HFFc6 (cell line): ENCODE results near the gene KHNYN. TPM values are rescaled to one million over a fixed set of nuclear protein-coding genes. Genes with fewer than 3 reads are reported as not detected.
A peak's percentile ranks its signal among the peaks of the same experiment; 100 is the strongest.

Experiments
- DNase-seq: peaks from one replicate; pipeline ENCODE4 v3.0.0-alpha.2; 2018
- H3K27ac Mint-ChIP-seq: 2 replicates; pipeline ENCODE4 v1.8.0; 2020; ENCODE audit warnings: mild to moderate bottlenecking, mixed read lengths
- H3K27me3 Mint-ChIP-seq: 2 replicates; pipeline ENCODE4 v1.8.0; 2021; ENCODE audit warnings: mild to moderate bottlenecking, moderate library complexity, mixed read lengths; ENCODE audit not compliant: insufficient read depth
- H3K36me3 Mint-ChIP-seq: 2 replicates; pipeline ENCODE4 v1.8.0; 2021; ENCODE audit warnings: low read depth, mixed read lengths
- H3K4me1 Mint-ChIP-seq: 2 replicates; pipeline ENCODE4 v1.8.0; 2020; ENCODE audit warnings: low read depth, mixed read lengths
- H3K4me3 Mint-ChIP-seq: 2 replicates; pipeline ENCODE4 v1.8.0; 2020; ENCODE audit warnings: mild to moderate bottlenecking, moderate library complexity, mixed read lengths
- H3K9me3 Mint-ChIP-seq: 2 replicates; pipeline ENCODE4 v1.8.0; 2020; ENCODE audit warnings: mild to moderate bottlenecking, mixed read lengths
- total RNA-seq, 6 experiments: library from RNA; stranded (reverse); fragmentation: NEBNext Ultra II Directional; extraction: Animal tissue kit (Norgen Biotek cat#: 25700); gene quantifications; 2 replicates in 1 of 6; 3 replicates in 5 of 6; pipeline ENCODE4 v1.2.3, GENCODE V29; 2021
- TF ChIP-seq, protein P1 (sequence below): fragments of 200-600 bp; sonication (generic); IDR thresholded peaks from 2 replicates; pipeline ENCODE4 v1.5.0; 2021; ENCODE audit warnings: antibody characterized with exemption, mild to moderate bottlenecking

Gene KHNYN
- total RNA-seq, 6 experiments from 2014 or later = 25.4 to 29.2 (median 28.0) TPM

DNA sequence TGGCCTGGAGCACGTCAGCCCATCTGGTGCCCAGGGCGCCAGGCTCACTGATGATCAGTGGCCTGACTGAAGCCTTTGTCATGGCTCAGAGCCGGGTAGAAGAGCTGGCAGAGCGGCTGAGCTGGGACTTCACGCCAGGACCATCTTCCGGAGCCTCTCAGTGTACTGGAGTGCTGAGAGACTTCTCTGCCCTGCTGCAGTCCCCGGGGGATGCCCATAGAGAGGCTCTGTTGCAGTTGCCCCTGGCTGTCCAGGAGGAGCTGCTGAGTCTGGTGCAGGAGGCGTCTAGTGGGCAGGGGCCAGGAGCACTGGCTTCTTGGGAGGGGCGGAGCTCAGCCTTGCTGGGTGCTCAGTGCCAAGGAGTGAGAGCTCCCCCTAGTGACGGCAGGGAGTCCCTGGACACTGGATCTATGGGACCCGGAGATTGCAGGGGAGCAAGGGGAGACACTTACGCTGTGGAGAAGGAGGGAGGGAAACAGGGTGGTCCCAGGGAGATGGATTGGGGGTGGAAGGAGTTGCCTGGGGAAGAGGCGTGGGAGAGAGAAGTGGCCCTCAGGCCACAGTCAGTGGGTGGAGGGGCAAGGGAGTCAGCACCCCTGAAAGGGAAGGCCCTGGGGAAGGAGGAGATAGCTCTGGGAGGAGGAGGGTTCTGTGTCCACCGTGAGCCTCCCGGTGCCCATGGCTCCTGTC, 2.0 kb downstream of the KHNYN start:
- TF ChIP-seq, protein P1, sequence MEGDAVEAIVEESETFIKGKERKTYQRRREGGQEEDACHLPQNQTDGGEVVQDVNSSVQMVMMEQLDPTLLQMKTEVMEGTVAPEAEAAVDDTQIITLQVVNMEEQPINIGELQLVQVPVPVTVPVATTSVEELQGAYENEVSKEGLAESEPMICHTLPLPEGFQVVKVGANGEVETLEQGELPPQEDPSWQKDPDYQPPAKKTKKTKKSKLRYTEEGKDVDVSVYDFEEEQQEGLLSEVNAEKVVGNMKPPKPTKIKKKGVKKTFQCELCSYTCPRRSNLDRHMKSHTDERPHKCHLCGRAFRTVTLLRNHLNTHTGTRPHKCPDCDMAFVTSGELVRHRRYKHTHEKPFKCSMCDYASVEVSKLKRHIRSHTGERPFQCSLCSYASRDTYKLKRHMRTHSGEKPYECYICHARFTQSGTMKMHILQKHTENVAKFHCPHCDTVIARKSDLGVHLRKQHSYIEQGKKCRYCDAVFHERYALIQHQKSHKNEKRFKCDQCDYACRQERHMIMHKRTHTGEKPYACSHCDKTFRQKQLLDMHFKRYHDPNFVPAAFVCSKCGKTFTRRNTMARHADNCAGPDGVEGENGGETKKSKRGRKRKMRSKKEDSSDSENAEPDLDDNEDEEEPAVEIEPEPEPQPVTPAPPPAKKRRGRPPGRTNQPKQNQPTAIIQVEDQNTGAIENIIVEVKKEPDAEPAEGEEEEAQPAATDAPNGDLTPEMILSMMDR = peak; percentile 98
- peaks cover 9% of the 10 kb centered on the region for H3K36me3 Mint-ChIP-seq
- peaks cover 2% of the 10 kb centered on the region for H3K27me3 Mint-ChIP-seq
- H3K9me3 Mint-ChIP-seq = no peaks in the 10 kb centered on the region
- peaks cover 44% of the 10 kb centered on the region for H3K4me1 Mint-ChIP-seq
- peak; percentile 94 for DNase-seq
- peak overlapping the region; percentile 80 for H3K4me3 Mint-ChIP-seq
- peak overlapping the region; percentile 95 for H3K27ac Mint-ChIP-seq

DNA sequence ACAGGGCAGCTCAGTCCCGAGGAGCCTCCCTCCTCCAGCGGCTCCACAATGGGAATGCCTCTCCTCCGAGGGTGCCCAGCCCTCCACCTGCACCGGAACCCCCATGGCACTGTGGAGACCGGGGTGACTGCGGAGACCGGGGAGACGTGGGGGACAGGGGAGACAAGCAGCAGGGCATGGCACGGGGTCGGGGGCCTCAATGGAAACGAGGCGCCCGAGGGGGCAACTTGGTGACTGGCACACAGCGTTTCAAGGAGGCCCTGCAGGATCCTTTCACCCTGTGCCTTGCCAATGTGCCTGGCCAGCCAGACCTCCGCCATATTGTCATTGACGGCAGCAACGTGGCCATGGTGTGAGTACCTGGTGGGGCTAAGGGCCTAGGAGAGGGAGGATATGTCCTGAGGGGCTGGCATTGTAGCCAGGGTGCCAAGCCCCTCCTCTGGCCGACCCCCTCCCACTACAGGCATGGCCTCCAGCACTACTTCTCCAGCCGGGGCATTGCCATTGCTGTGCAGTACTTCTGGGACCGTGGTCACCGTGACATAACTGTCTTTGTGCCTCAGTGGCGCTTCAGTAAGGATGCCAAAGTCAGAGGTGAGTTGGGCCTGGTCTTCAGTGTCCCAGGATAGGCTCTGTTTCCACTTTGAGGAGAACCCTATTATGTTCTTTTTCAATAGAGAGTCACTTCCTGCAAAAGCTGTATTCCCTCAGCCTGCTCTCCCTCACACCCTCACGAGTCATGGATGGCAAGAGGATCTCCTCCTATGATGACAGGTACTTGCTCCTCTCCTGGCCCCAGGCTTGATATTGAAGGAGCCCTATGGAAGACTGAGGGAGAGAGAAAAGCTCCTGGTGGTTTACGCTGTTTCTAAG, 2.7 kb downstream of the KHNYN start:
- Mint-ChIP-seq H3K4me1 (peaks cover 44% of the 10 kb centered on the region), H3K36me3 (peaks cover 12% of the 10 kb centered on the region), H3K4me3 (peak overlapping the region; percentile 80), H3K27ac (no peak overlapping the region; the same call in 1 of the 2 replicates), H3K27me3 (peaks cover 2% of the 10 kb centered on the region), H3K9me3 (no peaks in the 10 kb centered on the region)
- DNase-seq = no peak
- TF ChIP-seq, protein P1 = no peak

DNA sequence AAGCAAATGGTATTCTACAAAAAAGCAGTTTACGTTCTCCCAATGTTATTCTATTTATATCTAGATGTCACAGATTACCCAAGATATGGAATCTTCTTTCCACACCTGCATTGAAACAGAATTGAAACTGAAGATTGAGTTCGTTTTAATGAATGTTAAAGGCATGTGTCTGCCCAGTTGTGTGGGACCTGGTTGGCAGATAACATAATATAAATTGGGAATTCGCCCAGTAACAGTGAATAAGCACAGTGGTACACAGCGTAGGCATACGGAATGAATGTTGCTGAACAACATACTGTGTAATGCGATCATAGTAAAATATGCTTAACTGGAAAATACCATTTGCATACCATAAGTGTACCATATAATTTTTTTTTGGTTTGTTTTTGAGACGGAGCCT, 4.3 kb downstream of the KHNYN start:
- Mint-ChIP-seq H3K27me3 (peaks cover 2% of the 10 kb centered on the region), H3K9me3 (no peaks in the 10 kb centered on the region), H3K4me3 (no peak overlapping the region), H3K27ac (no peak overlapping the region), H3K4me1 (peaks cover 43% of the 10 kb centered on the region), H3K36me3 (peaks cover 22% of the 10 kb centered on the region)
- DNase-seq = no peak
- TF ChIP-seq, protein P1 = no peak

DNA sequence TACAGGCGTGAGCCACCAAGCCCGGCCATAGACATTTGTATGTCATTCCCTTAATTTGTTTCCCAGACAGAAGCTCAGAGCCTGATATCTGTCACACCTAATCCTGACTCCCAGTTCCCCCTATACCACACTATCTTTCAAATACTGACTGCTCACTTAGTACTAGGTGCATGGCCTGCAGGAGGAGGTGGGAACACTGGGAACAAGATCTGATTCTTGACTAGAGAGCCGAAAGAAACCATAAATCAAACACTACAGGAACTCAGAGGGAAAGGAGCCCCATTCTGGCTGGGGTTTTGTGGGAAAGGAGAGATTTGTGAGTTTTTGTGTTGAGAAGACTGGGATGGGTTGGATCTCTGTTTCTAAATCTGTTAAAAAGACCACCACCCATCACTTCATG, 4.9 kb downstream of the KHNYN start:
- no peak for DNase-seq
- TF ChIP-seq, protein P1 = no peak
- Mint-ChIP-seq H3K4me1 (peaks cover 40% of the 10 kb centered on the region), H3K27me3 (peaks cover 2% of the 10 kb centered on the region), H3K9me3 (no peaks in the 10 kb centered on the region), H3K36me3 (peaks cover 28% of the 10 kb centered on the region), H3K4me3 (no peak overlapping the region), H3K27ac (peak overlapping the region; percentile 59; the same call in 1 of the 2 replicates)

DNA sequence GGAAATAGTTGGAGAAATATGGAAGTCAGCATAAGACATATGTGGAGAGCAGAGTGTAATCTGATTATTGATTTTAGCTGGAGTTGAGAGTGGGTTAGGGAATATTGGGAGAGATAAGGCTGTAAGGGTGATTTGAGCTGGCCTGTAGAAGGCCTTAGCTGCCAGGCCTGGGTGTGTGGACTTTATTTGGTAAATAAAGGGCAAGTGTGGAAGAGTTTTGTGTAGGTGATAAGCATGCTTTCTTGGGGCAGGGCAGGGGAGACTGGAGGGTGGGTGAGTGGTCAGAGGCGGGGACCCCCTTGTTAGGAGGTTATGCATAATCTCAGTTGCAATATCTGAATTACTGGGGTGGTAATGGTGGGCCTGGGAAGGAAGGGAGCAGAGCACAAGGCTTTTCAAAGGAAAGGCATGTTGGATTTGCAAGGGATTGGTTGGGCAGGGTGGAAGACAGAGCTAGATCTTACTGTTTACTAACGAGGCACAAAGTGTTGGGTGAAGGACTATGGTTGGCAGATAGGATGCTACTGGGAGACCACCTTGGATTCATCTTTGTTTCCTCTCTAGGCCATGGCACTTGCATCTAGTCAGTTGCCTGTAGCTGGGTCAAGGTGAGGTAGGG, 5.5 kb downstream of the KHNYN start:
- H3K36me3 Mint-ChIP-seq = peaks cover 28% of the 10 kb centered on the region
- no peak overlapping the region for H3K4me3 Mint-ChIP-seq
- TF ChIP-seq, protein P1 = no peak
- H3K27me3 Mint-ChIP-seq = peaks cover 2% of the 10 kb centered on the region
- peak overlapping the region; percentile 59 for H3K27ac Mint-ChIP-seq
- no peaks in the 10 kb centered on the region for H3K9me3 Mint-ChIP-seq
- DNase-seq = no peak
- peaks cover 41% of the 10 kb centered on the region for H3K4me1 Mint-ChIP-seq
